Trophoblast cell (in vitro differentiated cells and primary cell): ENCODE measurements around the gene SCYGR6.

ENCODE experiments used
- DNase-seq, 2 donors: peaks; one replicate each; pipeline ENCODE4 v3.0.0-alpha.2; 2016
- H2AFZ ChIP-seq: 2 replicates; pipeline ENCODE4 v1.6.1; 2013; ENCODE audit warnings: low read length, moderate library complexity, mild to moderate bottlenecking; ENCODE audit not compliant: insufficient read depth, poor library complexity
- H2AK5ac ChIP-seq: 2 replicates; pipeline ENCODE4 v1.6.1; 2013; ENCODE audit warnings: mild to moderate bottlenecking, low read length
- H2BK120ac ChIP-seq: 2 replicates; pipeline ENCODE4 v1.6.1; 2013; ENCODE audit warnings: low read length, mild to moderate bottlenecking, moderate library complexity; ENCODE audit not compliant: insufficient read depth, poor library complexity
- H2BK12ac ChIP-seq: 2 replicates; pipeline ENCODE4 v1.6.1; 2013; ENCODE audit warnings: mild to moderate bottlenecking, low read length, moderate library complexity
- H2BK5ac ChIP-seq: 2 replicates; pipeline ENCODE4 v1.6.1; 2013; ENCODE audit warnings: low read length, low read depth, moderate library complexity, mild to moderate bottlenecking; ENCODE audit not compliant: poor library complexity
- H3K14ac ChIP-seq: 2 replicates; pipeline ENCODE4 v1.6.1; 2013; ENCODE audit warnings: mild to moderate bottlenecking, low read length
- H3K18ac ChIP-seq: 2 replicates; pipeline ENCODE4 v1.6.1; 2013; ENCODE audit warnings: mild to moderate bottlenecking, low read length
- H3K23ac ChIP-seq: 2 replicates; pipeline ENCODE4 v1.6.1; 2013; ENCODE audit warnings: low read length
- H3K27ac ChIP-seq: 2 replicates; pipeline ENCODE4 v1.5.1; 2013; ENCODE audit warnings: low read depth, mild to moderate bottlenecking, inconsistent platforms, low read length, moderate library complexity
- H3K27me3 ChIP-seq: 2 replicates; pipeline ENCODE4 v1.6.1; 2013; ENCODE audit warnings: inconsistent platforms, mild to moderate bottlenecking, low read length, moderate library complexity; ENCODE audit not compliant: insufficient read depth
- H3K36me3 ChIP-seq, 2 experiments: 1 replicate in 1 of 2; 2 replicates in 1 of 2; pipeline ENCODE4 v1.6.1; 2013; ENCODE audit warnings: low read length in 2 of 2, mild to moderate bottlenecking in 2 of 2, moderate library complexity in 1 of 2; ENCODE audit not compliant: insufficient read depth in 2 of 2, control insufficient read depth in 1 of 2
- H3K4ac ChIP-seq: 2 replicates; pipeline ENCODE4 v1.6.1; 2013; ENCODE audit warnings: low read depth, mild to moderate bottlenecking, low read length, moderate library complexity
- H3K4me1 ChIP-seq, 2 experiments: 1 replicate in 1 of 2; 2 replicates in 1 of 2; pipeline ENCODE4 v1.6.1; 2013; ENCODE audit warnings: low read length in 2 of 2, mild to moderate bottlenecking in 2 of 2, moderate library complexity in 1 of 2; ENCODE audit not compliant: insufficient read depth in 2 of 2, control insufficient read depth in 1 of 2
- H3K4me2 ChIP-seq: 2 replicates; pipeline ENCODE4 v1.6.1; 2013; ENCODE audit warnings: inconsistent platforms, mild to moderate bottlenecking, low read length, moderate library complexity
- H3K4me3 ChIP-seq: 2 replicates; pipeline ENCODE4 v1.5.1; 2013; ENCODE audit warnings: mild to moderate bottlenecking, low read depth, low read length, inconsistent platforms
- H3K79me1 ChIP-seq: one replicate; pipeline ENCODE4 v1.6.1; 2013; ENCODE audit warnings: low read length
- H3K79me2 ChIP-seq: 2 replicates; pipeline ENCODE4 v1.6.1; 2013; ENCODE audit warnings: low read length, mild to moderate bottlenecking; ENCODE audit not compliant: control insufficient read depth, insufficient read depth, poor library complexity
- H3K9ac ChIP-seq: 2 replicates; pipeline ENCODE4 v1.6.1; 2013; ENCODE audit warnings: mild to moderate bottlenecking, low read length
- H3K9me3 ChIP-seq: 2 replicates; pipeline ENCODE4 v1.6.1; 2013; ENCODE audit warnings: low read depth, mild to moderate bottlenecking, control low read depth, inconsistent platforms, low read length; ENCODE audit not compliant: insufficient read depth
- H4K12ac ChIP-seq: 2 replicates; pipeline ENCODE4 v1.6.1; 2013; ENCODE audit warnings: low read depth, mild to moderate bottlenecking, low read length, moderate library complexity
- H4K8ac ChIP-seq: 2 replicates; pipeline ENCODE4 v1.6.1; 2013; ENCODE audit warnings: low read depth, mild to moderate bottlenecking, low read length, moderate library complexity
- H4K91ac ChIP-seq: one replicate; pipeline ENCODE4 v1.6.1; 2013; ENCODE audit warnings: low read depth, mild to moderate bottlenecking, low read length, moderate library complexity
- WGBS: extraction: QIAGEN DNeasy Blood & Tissue Kit; methylation state at CpG from one replicate; pipeline ENCODE4 v1.1.7; 2013; ENCODE audit warnings: missing lambda C conversion rate; ENCODE audit not compliant: insufficient read length, insufficient coverage; ENCODE audit errors: extremely low coverage; 5-methylcytosine and 5-hydroxymethylcytosine counted together

The SCYGR6 gene

GRCh38 chr2:227720680-227721079 lies 3.9 kb downstream of the SCYGR6 start:
- Histone ChIP-seq H3K18ac (no peak overlapping the region), H3K4me2 (no peak overlapping the region), H2AK5ac (no peak overlapping the region), H4K91ac (no peak overlapping the region), H2AFZ (no peak overlapping the region), H3K27me3 (no peaks in the 10 kb centered on the region), H3K79me1 (peaks cover 3% of the 10 kb centered on the region), H2BK5ac (no peak overlapping the region), H3K9me3 (no peaks in the 10 kb centered on the region), H3K4me1 (peaks cover 0 to 4% of the 10 kb centered on the region in 2 experiments), H3K27ac (no peak overlapping the region), H4K12ac (no peak overlapping the region), H3K23ac (no peak overlapping the region), H3K4ac (no peak overlapping the region), H3K14ac (no peak overlapping the region), H2BK120ac (no peak overlapping the region), H4K8ac (no peak overlapping the region), H3K36me3 (no peaks in the 10 kb centered on the region), H2BK12ac (no peak overlapping the region), H3K4me3 (no peak overlapping the region), H3K9ac (no peak overlapping the region), H3K79me2 (no peaks in the 10 kb centered on the region)
- no peak for DNase-seq
- WGBS = no CpG with 5 or more reads among the region's 4 CpGs

GRCh38 chr2:227719641-227720040 lies 4.9 kb downstream of the SCYGR6 start:
- no peaks in the 10 kb centered on the region for H3K27me3 ChIP-seq
- H3K4ac ChIP-seq = no peak overlapping the region
- H3K4me2 ChIP-seq = no peak overlapping the region
- no peak overlapping the region for H3K18ac ChIP-seq
- no peak overlapping the region for H3K14ac ChIP-seq
- no peaks in the 10 kb centered on the region for H3K9me3 ChIP-seq
- no peak overlapping the region for H3K9ac ChIP-seq
- DNase-seq = peak in 1 of 2 donors; percentile 53
- H2BK120ac ChIP-seq = no peak overlapping the region
- no peak overlapping the region for H2BK5ac ChIP-seq
- no peak overlapping the region for H2AK5ac ChIP-seq
- no peak overlapping the region for H3K23ac ChIP-seq
- H3K79me1 ChIP-seq = peaks cover 3% of the 10 kb centered on the region
- peaks cover 0 to 4% of the 10 kb centered on the region in 2 experiments for H3K4me1 ChIP-seq
- no peaks in the 10 kb centered on the region for H3K36me3 ChIP-seq
- no CpG with 5 or more reads among the region's 4 CpGs for WGBS
- no peak overlapping the region for H3K27ac ChIP-seq
- H4K91ac ChIP-seq = no peak overlapping the region
- no peak overlapping the region for H2BK12ac ChIP-seq
- H3K4me3 ChIP-seq = no peak overlapping the region
- H4K12ac ChIP-seq = no peak overlapping the region
- no peaks in the 10 kb centered on the region for H3K79me2 ChIP-seq
- H2AFZ ChIP-seq = no peak overlapping the region
- no peak overlapping the region for H4K8ac ChIP-seq

- no peak within 1 kb of the TSS for H2AK5ac ChIP-seq
- H3K23ac ChIP-seq = no peak within 1 kb of the TSS
- H3K4me3 ChIP-seq = peak within 1 kb of the TSS; percentile 70
- H3K18ac ChIP-seq = no peak within 1 kb of the TSS
- peak; percentile 64 to 67 for DNase-seq
- H2BK5ac ChIP-seq = peak within 1 kb of the TSS; percentile 12
- no peak within 1 kb of the TSS for H3K4ac ChIP-seq
- H3K36me3 ChIP-seq = peaks cover 0 to 1% of the 10 kb centered on the region in 2 experiments
- H3K27me3 ChIP-seq = no peaks in the 10 kb centered on the region
- peak within 1 kb of the TSS; percentile 49 for H4K8ac ChIP-seq
- H2BK12ac ChIP-seq = peak within 1 kb of the TSS; percentile 74
- peaks cover 0 to 4% of the 10 kb centered on the region in 2 experiments for H3K4me1 ChIP-seq
- no CpG with 5 or more reads among the region's 35 CpGs for WGBS
- no peak within 1 kb of the TSS for H4K91ac ChIP-seq
- no peak within 1 kb of the TSS for H3K14ac ChIP-seq
- H4K12ac ChIP-seq = no peak within 1 kb of the TSS
- H3K27ac ChIP-seq = no peak within 1 kb of the TSS
- H2AFZ ChIP-seq = peak within 1 kb of the TSS; percentile 91
- H3K4me2 ChIP-seq = peak within 1 kb of the TSS; percentile 87
- no peaks in the 10 kb centered on the region for H3K79me2 ChIP-seq
- peaks cover 5% of the 10 kb centered on the region for H3K79me1 ChIP-seq
- no peaks in the 10 kb centered on the region for H3K9me3 ChIP-seq
- H2BK120ac ChIP-seq = peak within 1 kb of the TSS; percentile 25
- no peak within 1 kb of the TSS for H3K9ac ChIP-seq
Observed at GRCh38 chr2:227717687-227718567, 6.6 kb downstream of the SCYGR6 start, which contains the start of gene SLC19A3. Gene SLC19A3 (minus strand): TSS chr2:227718028. CDS start chr2:227702318, 15,710 bp downstream.

GRCh38 chr2:227716501-227716900 lies 8.1 kb downstream of the SCYGR6 start:
- peak overlapping the region; percentile 96 for H3K23ac ChIP-seq
- no peak overlapping the region for H3K4me3 ChIP-seq
- no peak overlapping the region for H4K91ac ChIP-seq
- no peak for DNase-seq
- H3K4me1 ChIP-seq = peaks cover 0 to 4% of the 10 kb centered on the region in 2 experiments
- H3K9ac ChIP-seq = no peak overlapping the region
- no peak overlapping the region for H3K4ac ChIP-seq
- H2AFZ ChIP-seq = no peak overlapping the region
- no peaks in the 10 kb centered on the region for H3K79me2 ChIP-seq
- no peak overlapping the region for H4K8ac ChIP-seq
- H3K18ac ChIP-seq = no peak overlapping the region
- H3K9me3 ChIP-seq = no peaks in the 10 kb centered on the region
- H3K14ac ChIP-seq = no peak overlapping the region
- peaks cover 5% of the 10 kb centered on the region for H3K79me1 ChIP-seq
- no peak overlapping the region for H2BK120ac ChIP-seq
- H3K36me3 ChIP-seq = peaks cover 0 to 1% of the 10 kb centered on the region in 2 experiments
- no peak overlapping the region for H2AK5ac ChIP-seq
- H3K27ac ChIP-seq = no peak overlapping the region
- H2BK12ac ChIP-seq = no peak overlapping the region
- H3K27me3 ChIP-seq = no peaks in the 10 kb centered on the region
- no peak overlapping the region for H2BK5ac ChIP-seq
- H4K12ac ChIP-seq = no peak overlapping the region
- H3K4me2 ChIP-seq = no peak overlapping the region
- WGBS = no CpG with 5 or more reads among the region's 2 CpGs
